Gastrocnemius medialis (tissue), 4 donors: ENCODE results near the gene FBXL17.

Experiments used
- CTCF ChIP-seq, 5 experiments: fragments of 450-650 bp in 3 of 5; fragments of 200-600 bp in 2 of 5; sonication (generic) in 2 of 5; IDR thresholded peaks in 4 of 5; conservative IDR thresholded peaks in 1 of 5; 1 replicate in 4 of 5; 2 replicates in 1 of 5; pipeline ENCODE4 v1.5.1; 2016 to 2019; ENCODE audit warnings: antibody characterized with exemption in 5 of 5, mild to moderate bottlenecking in 3 of 5, moderate library complexity in 3 of 5
- POLR2A ChIP-seq, 2 donors: fragments of 450-650 bp; IDR thresholded peaks; one replicate each; pipeline ENCODE4 v1.6.1; 2017; ENCODE audit warnings: antibody characterized with exemption in 2 of 2, mild to moderate bottlenecking in 2 of 2, moderate library complexity in 2 of 2

- TF ChIP-seq POLR2A (IDR thresholded peaks at IDR 0.05) (no peak), CTCF (IDR thresholded peaks at IDR 0.05 in 4 of 5, conservative IDR thresholded peaks at IDR 0.05 in 1 of 5) (no peak)
Measured at GRCh38 chr5:108104448-108104847, 277.4 kb downstream of the FBXL17 start.
